ENCODE results near the gene CCDC85B. TPM values are rescaled to one million over a fixed set of nuclear protein-coding genes. Genes with fewer than 3 reads are reported as not detected.
A peak's percentile ranks its signal among the peaks of the same experiment; 100 is the strongest.
"Not testable (repeated sequence)": the region's sequence is repeated elsewhere in the genome, so short reads cannot be mapped to it uniquely, and the experiment has no call there.

CCDC85B gene
- total RNA-seq = 10 to 100 TPM; 25.5 to 45.0 TPM

DNA sequence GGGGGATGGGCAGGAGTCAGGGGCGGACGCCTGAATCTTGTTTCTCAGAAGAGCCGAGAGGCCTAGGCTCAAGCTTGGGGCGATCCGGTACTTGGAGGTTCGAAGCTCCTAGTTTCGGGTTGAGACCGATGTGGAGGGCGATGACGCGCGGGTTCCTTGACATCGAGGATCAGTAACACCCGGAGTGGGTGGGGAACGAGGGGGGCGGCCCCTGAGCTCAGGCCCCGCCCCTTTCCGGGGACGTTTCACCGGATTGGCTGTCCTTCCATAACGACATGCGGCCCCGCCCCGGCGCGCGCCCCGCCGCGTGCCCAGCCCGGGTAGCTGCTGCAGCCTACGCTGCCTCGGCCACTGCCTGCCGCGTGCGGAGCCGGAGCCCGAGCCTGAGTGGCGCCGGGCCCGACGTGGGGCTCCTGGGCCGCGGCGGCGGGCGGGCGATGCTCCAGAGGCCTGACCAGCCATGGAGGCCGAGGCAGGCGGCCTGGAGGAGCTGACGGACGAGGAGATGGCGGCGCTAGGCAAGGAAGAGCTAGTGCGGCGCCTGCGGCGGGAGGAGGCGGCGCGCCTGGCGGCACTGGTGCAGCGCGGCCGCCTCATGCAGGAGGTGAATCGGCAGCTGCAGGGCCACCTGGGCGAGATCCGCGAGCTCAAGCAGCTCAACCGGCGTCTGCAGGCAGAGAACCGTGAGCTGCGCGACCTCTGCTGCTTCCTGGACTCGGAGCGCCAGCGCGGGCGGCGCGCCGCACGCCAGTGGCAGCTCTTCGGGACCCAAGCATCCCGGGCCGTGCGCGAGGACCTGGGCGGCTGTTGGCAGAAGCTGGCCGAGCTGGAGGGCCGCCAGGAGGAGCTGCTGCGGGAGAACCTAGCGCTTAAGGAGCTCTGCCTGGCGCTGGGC lies at the start of gene CCDC85B:
CCDC85B (plus strand) TSS at position 350 of the 895 bp plus-strand sequence; CDS start at position 461, 111 bp downstream.
- intact Hi-C loops (cut with DNase I, micrococcal nuclease) = loop anchor here (1.0 to 10.0 kb wide), 7 partner anchors 10 to 466 kb away; partner anchors contain the start of genes FOSL1 (in 2 of the 2), NEAT1 (in 1 of the 2), RAB1B (in 1 of the 2) and SART1 (in 1 of the 2)
- ChIA-PET POLR2A (interaction anchor here (0.6 to 6.3 kb wide), 15 partner anchors 10 to 469 kb away, joined by 3 to 68 read pairs (median 4); partner anchors contain the start of genes CFL1, FOSL1, MUS81 and PCNX3), CTCF (interaction anchor here (0.6 to 10.8 kb wide), 32 partner anchors 9 to 770 kb away, joined by 3 to 210 read pairs (median 4); partner anchors contain the start of genes BANF1, CFL1, CTSW and EIF1AD)
- Mint-ChIP-seq H3K4me1 (peaks cover 66% of the 10 kb centered on the region), H3K9me3 (ENCODE audit: low read depth) (no peaks in the 10 kb centered on the region), H3K27me3 (no peaks in the 10 kb centered on the region), H3K36me3 (ENCODE audit: low read depth) (peaks cover 36% of the 10 kb centered on the region), H3K4me3 (peak within 1 kb of the TSS; percentile 94), H3K27ac (peak within 1 kb of the TSS; percentile 95)
- peak; percentile 99 for DNase-seq
- peak; percentile 59 for ATAC-seq

DNA sequence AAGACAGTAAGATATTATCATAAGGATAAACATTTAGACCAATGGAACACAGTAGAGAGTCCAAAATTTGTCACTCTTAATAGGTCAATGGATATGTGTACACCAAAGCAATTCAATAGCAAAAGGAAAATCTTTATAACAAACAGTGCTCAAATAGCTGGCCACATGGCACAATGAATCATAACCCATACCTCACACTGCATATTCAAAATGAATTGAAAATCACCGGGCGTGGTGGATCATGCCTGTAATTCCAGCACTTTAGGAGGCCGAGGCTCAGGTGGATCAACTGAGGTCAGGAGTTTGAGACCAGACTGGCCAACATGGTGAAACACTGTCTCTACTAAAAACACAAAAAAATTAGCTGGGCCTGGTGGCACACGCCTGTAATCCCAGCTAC lies 48.3 kb upstream of the CCDC85B start:
- no peak overlapping the region for H3K27ac Mint-ChIP-seq
- CTCF ChIA-PET = interaction anchor here (0.6 kb wide), 1 partner anchor 82 kb away, joined by 3 read pairs; no protein-coding TSS in a partner anchor

DNA sequence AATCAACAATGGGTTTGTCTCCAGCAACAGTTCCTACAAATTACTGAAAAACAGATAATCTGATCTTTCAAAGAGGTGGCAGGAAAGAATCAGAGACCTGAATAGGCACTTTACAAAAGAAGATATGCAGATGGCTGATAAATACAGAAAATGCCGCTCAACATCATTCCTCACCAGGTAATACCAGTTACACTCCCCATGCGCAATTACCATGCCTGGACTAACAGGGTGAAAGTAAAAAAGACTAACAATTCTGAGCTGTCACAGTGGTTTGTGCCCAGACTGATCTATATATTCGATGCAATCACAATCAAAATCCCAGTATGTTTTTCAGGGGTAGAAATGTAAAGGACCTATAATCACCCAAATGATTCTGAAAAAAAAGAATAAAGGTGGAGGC lies 46.7 kb upstream of the CCDC85B start:
- ChIA-PET CTCF (interaction anchor here (0.9 to 1.5 kb wide), 6 partner anchors 8 to 27 kb away, joined by 3 to 5 read pairs (median 4); no protein-coding TSS in a partner anchor), POLR2A (no interaction called here)
- Mint-ChIP-seq H3K27ac (no peak overlapping the region), H3K27me3 (no peaks in the 10 kb centered on the region), H3K4me1 (no peaks in the 10 kb centered on the region), H3K4me3 (no peak overlapping the region), H3K36me3 (ENCODE audit: low read depth) (no peaks in the 10 kb centered on the region), H3K9me3 (ENCODE audit: low read depth) (no peaks in the 10 kb centered on the region)
- intact Hi-C loops (cut with DNase I, micrococcal nuclease) = no loop called here
- DNase-seq = no peak
- ATAC-seq = no peak

More for the DNA sequence above, 48.3 kb upstream of the CCDC85B start:
- POLR2A ChIA-PET = no interaction called here
- no peaks in the 10 kb centered on the region for H3K9me3 Mint-ChIP-seq (ENCODE audit: low read depth)
- H3K4me1 Mint-ChIP-seq = no peaks in the 10 kb centered on the region
- DNase-seq = no peak
- ATAC-seq = no peak
- H3K4me3 Mint-ChIP-seq = no peak overlapping the region
- intact Hi-C loops (cut with DNase I, micrococcal nuclease) = no loop called here
- no peaks in the 10 kb centered on the region for H3K27me3 Mint-ChIP-seq
- no peaks in the 10 kb centered on the region for H3K36me3 Mint-ChIP-seq (ENCODE audit: low read depth)

DNA sequence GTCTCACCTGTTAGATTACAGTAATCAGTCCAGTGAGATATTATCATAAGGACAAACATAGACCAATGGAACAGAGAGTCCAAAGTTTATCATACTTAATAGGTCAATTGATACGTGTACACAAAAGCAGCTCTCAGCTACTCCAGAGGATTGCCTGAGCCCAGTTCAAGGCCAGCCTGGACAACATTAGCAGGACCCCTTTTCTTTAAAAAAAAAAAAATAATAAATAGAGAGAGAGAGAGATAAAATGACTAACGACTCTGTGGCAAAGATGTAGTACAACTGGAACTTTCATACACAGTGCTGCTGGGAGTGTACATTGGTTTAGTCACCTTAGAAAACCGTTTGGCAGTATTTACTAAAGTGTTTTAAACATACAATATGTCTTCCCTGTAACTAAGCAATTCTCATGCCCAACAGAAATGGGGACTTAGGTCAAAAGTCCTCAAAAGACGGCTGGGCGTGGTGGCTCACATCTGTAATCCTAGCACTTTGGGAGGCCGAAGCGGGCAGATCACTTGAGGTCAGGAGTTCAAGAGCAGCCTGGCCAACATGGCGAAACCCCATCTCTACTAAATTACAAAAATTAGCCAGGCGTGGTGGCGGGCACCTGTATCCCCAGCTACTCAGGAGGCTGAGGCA lies 46.1 kb upstream of the CCDC85B start:
- no peaks in the 10 kb centered on the region for H3K4me1 Mint-ChIP-seq
- no peaks in the 10 kb centered on the region for H3K27me3 Mint-ChIP-seq
- no peak overlapping the region for H3K27ac Mint-ChIP-seq
- DNase-seq (no peak), ATAC-seq (no peak)
- H3K9me3 Mint-ChIP-seq (ENCODE audit: low read depth) = no peaks in the 10 kb centered on the region
- intact Hi-C loops (cut with DNase I, micrococcal nuclease) = no loop called here
- no peak overlapping the region for H3K4me3 Mint-ChIP-seq
- CTCF ChIA-PET = interaction anchor here (0.5 to 1.6 kb wide), 9 partner anchors 8 to 75 kb away, joined by 3 to 5 read pairs (median 4); partner anchors contain the start of gene CCDC85B
- H3K36me3 Mint-ChIP-seq (ENCODE audit: low read depth) = no peaks in the 10 kb centered on the region
- POLR2A ChIA-PET = no interaction called here

DNA sequence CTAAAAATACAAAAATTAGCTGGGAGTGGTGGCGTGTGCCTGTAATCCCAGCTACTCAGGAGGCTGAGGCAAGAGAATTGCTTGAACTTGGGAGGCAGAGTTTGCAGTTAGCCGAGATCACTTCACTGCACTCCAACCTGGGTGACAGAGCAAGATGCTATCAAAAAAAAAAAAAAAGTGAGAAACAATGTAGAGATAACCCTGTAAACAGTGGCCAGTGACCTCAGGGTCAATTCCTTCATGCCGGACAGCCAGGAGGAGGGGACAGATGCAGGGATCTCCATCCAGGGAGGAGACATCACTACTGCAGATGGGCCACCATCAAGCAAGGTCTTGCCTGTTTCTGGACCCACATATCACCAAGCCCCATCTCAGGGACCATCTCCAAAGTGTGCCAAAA lies 42.7 kb upstream of the CCDC85B start:
- ChIA-PET CTCF (interaction anchor here (0.8 to 1.6 kb wide), 7 partner anchors 15 to 234 kb away, joined by 3 to 5 read pairs (median 4); partner anchors contain the start of gene FIBP), POLR2A (interaction anchor here (0.6 kb wide), 1 partner anchor 791 kb away, joined by 4 read pairs; the partner anchor contains the start of gene RBM4)
- Mint-ChIP-seq H3K27me3 (no peaks in the 10 kb centered on the region), H3K4me1 (no peaks in the 10 kb centered on the region), H3K9me3 (ENCODE audit: low read depth) (peaks cover 3% of the 10 kb centered on the region), H3K27ac (no peak overlapping the region), H3K36me3 (ENCODE audit: low read depth) (peaks cover 15% of the 10 kb centered on the region), H3K4me3 (no peak overlapping the region)
- intact Hi-C loops (cut with DNase I, micrococcal nuclease) = no loop called here
- DNase-seq (no peak), ATAC-seq (no peak)

DNA sequence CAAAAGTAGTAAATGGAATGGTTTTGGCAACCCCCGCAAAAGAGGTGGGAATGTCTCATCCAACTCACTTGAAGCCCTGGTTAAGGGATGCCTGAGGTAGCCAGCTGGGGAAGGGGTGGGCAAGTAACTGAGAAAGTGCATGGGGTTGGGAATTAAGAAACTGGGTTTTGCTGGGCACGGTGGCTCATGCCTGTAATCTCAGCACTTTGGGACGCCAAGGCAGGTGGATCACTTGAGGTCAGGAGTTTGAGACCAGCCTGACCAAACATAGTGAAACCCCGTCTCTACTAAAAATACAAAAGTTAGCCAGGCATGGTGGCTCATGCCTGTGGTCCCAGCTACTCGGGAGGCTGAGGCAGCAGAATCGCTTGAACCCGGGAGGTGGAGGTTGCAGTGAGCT lies 41.8 kb upstream of the CCDC85B start:
- ChIA-PET CTCF (interaction anchor here (0.7 to 3.1 kb wide), 8 partner anchors 11 to 195 kb away, joined by 3 to 11 read pairs (median 4); partner anchors contain the start of gene MUS81), POLR2A (interaction anchor here (2.5 kb wide), 1 partner anchor 10 kb away, joined by 8 read pairs; no protein-coding TSS in a partner anchor)
- H3K27me3 Mint-ChIP-seq; intact Hi-C loops (cut with DNase I, micrococcal nuclease); H3K9me3 Mint-ChIP-seq (ENCODE audit: low read depth); H3K4me3 Mint-ChIP-seq; DNase-seq; H3K4me1 Mint-ChIP-seq; H3K27ac Mint-ChIP-seq; ATAC-seq: not testable (repeated sequence)
- peaks cover 23% of the 10 kb centered on the region for H3K36me3 Mint-ChIP-seq (ENCODE audit: low read depth)

DNA sequence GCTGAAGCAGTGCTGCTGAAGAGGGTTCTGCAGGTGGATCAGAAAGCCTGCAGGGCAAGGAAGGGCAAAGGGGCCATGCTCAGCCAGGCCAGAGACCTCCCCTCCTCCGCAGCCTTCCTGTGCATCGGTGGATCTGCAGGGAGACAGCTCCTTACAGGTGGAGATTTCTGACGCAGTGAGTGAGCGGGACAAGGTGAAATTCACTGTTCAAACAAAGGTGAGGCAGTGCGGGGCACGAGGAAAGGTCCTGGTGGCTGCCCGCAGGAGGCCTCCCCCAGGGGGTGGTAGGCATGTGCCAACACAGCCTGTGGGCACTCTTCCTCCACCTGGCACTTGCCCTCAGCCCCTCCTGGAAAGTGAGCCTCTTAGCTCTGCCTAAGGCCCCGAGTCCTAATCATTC lies 41.1 kb upstream of the CCDC85B start:
- Mint-ChIP-seq H3K36me3 (ENCODE audit: low read depth) (peaks cover 29% of the 10 kb centered on the region), H3K27ac (no peak overlapping the region), H3K9me3 (ENCODE audit: low read depth) (peaks cover 3% of the 10 kb centered on the region), H3K4me3 (no peak overlapping the region), H3K4me1 (peaks cover 2% of the 10 kb centered on the region), H3K27me3 (no peaks in the 10 kb centered on the region)
- CTCF ChIA-PET = interaction anchor here (0.9 to 3.1 kb wide), 6 partner anchors 10 to 196 kb away, joined by 3 to 11 read pairs (median 6); partner anchors contain the start of genes KAT5 and MUS81
- DNase-seq (no peak), ATAC-seq (no peak)
- intact Hi-C loops (cut with DNase I, micrococcal nuclease) = no loop called here
- POLR2A ChIA-PET = interaction anchor here (2.5 kb wide), 1 partner anchor 10 kb away, joined by 8 read pairs; no protein-coding TSS in a partner anchor

DNA sequence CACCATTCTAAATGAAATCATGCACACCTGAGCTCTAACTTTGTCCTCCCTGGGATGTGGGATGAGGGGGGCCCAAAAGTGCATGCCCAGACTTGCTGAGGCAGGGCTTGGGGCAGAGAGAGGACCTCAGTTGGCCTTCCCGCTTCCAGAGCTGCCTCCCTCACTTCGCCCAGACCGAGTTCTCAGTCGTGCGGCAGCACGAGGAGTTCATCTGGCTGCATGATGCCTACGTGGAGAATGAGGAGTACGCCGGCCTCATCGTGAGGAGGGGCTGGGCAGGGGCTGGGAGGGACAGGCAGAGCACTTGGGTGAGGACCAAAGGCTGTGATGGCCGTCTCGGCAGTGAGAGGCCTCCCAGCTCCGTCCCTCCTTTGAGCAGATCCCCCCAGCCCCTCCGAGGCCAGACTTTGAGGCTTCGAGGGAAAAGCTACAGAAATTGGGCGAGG lies 40.7 kb upstream of the CCDC85B start:
- CTCF ChIA-PET = interaction anchor here (1.1 to 3.1 kb wide), 6 partner anchors 10 to 197 kb away, joined by 3 to 11 read pairs (median 6); partner anchors contain the start of genes KAT5 and MUS81
- peaks cover 34% of the 10 kb centered on the region for H3K36me3 Mint-ChIP-seq (ENCODE audit: low read depth)

DNA sequence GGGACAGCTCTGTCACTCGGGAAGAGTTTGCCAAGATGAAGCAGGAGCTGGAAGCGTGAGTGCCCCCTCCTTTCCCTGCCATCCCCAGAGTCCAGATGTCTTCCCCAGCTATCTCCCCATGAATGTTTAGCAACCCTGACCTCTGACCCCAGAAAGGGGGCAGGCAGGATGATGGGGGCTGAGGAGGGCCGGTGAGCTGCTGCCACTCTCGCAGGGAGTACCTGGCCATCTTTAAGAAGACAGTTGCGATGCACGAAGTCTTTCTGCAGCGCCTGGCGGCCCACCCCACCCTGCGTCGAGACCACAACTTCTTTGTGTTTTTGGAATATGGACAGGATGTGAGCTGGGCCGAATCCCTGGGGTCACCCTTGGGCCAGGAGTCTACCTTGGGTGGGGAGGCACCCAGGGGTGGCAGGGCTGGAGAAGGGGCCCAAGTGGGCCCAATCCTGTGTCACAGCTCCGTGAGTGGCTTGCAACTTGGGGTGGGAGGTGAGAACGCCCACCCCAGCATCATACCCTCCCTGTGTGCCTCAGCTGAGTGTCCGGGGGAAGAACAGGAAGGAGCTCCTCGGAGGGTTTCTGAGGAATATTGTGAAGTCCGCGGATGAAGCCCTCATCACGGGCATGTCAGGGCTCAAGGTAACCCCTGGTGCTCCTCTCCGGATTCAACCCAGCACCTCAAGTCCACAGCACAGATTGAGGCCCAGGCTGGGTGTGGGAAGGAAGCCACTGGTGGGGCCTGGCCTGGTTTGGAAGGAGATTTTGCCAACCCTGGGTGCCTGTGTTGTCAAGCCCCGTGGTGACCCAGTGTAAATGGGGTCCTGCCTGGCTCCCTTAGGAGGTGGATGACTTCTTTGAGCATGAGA lies 40.0 kb upstream of the CCDC85B start:
- ATAC-seq (no peak), DNase-seq (no peak)
- CTCF ChIA-PET = interaction anchor here (0.5 to 3.1 kb wide), 10 partner anchors 9 to 1383 kb away, joined by 3 to 14 read pairs (median 4); partner anchors contain the start of genes KAT5 and MUS81
- peaks cover 12% of the 10 kb centered on the region for H3K4me1 Mint-ChIP-seq
- intact Hi-C loops (cut with DNase I, micrococcal nuclease) = no loop called here
- H3K27ac Mint-ChIP-seq = no peak overlapping the region
- H3K36me3 Mint-ChIP-seq (ENCODE audit: low read depth) = peaks cover 38% of the 10 kb centered on the region
- H3K9me3 Mint-ChIP-seq (ENCODE audit: low read depth) = peaks cover 3% of the 10 kb centered on the region
- POLR2A ChIA-PET = interaction anchor here (1.3 to 2.5 kb wide), 2 partner anchors 9 to 11 kb away, joined by 6 to 8 read pairs; no protein-coding TSS in a partner anchor
- H3K27me3 Mint-ChIP-seq = no peaks in the 10 kb centered on the region
- no peak overlapping the region for H3K4me3 Mint-ChIP-seq

More for the DNA sequence above, 40.7 kb upstream of the CCDC85B start:
- H3K9me3 Mint-ChIP-seq (ENCODE audit: low read depth) = peaks cover 3% of the 10 kb centered on the region
- H3K4me3 Mint-ChIP-seq = no peak overlapping the region
- H3K27me3 Mint-ChIP-seq = no peaks in the 10 kb centered on the region
- intact Hi-C loops (cut with DNase I, micrococcal nuclease) = no loop called here
- POLR2A ChIA-PET = interaction anchor here (2.5 kb wide), 1 partner anchor 9 kb away, joined by 8 read pairs; no protein-coding TSS in a partner anchor
- no peak for DNase-seq
- ATAC-seq = no peak
- H3K27ac Mint-ChIP-seq = no peak overlapping the region
- H3K4me1 Mint-ChIP-seq = peaks cover 7% of the 10 kb centered on the region

DNA sequence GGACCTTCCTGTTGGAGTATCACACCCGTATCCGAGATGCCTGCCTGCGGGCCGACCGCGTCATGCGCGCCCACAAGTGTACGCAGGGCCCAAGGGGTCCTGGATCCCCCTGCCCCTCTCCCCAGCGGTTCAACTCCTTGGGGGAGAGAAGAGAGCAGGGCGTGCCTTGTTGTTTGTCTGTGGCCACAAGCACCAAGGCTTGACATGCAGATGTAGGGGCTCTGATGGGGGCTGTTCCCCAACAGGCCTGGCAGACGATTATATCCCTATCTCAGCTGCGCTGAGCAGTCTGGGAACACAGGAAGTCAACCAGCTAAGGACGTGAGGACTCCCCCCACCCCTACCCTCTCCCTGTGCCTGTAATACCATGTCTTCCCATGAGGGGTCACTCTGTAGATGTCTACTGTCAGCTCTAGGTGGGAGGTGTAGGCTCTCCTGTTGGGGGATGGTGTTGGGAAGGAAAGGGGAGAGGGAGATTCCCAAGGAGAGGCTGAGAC lies 39.3 kb upstream of the CCDC85B start:
- intact Hi-C loops (cut with DNase I, micrococcal nuclease) = no loop called here
- Mint-ChIP-seq H3K27me3 (no peaks in the 10 kb centered on the region), H3K9me3 (ENCODE audit: low read depth) (peaks cover 3% of the 10 kb centered on the region), H3K4me1 (peaks cover 19% of the 10 kb centered on the region), H3K4me3 (no peak overlapping the region), H3K36me3 (ENCODE audit: low read depth) (peaks cover 45% of the 10 kb centered on the region), H3K27ac (no peak overlapping the region)
- ATAC-seq (peak; percentile 45), DNase-seq (no peak)
- CTCF ChIA-PET = interaction anchor here (0.5 to 3.1 kb wide), 11 partner anchors 9 to 1383 kb away, joined by 3 to 14 read pairs (median 3); partner anchors contain the start of gene MUS81
- POLR2A ChIA-PET = interaction anchor here (1.2 to 2.5 kb wide), 4 partner anchors 8 to 107 kb away, joined by 3 to 8 read pairs (median 4); no protein-coding TSS in a partner anchor
